ENCODE measurements around the gene NUP42. TPM values are rescaled to one million over a fixed set of nuclear protein-coding genes. Genes with fewer than 3 reads are reported as not detected.

Gene NUP42
- total RNA-seq, 3 donors from 2014 or later: 29.4 to 46.4 (median 34.1) TPM

Other genes with a start within 250 kb of the NUP42 start
- 10 to 100 TPM; 43.8 to 64.6 (median 50.4) TPM for gene HYCC1, start 167.9 kb upstream of the NUP42 start, total RNA-seq
- gene KLHL7, start 76.3 kb upstream of the NUP42 start, total RNA-seq: 10 to 100 TPM; 28.5 to 39.2 (median 29.0) TPM
- 100 to 1,000 TPM in 2 of 3 donors, 10 to 100 TPM in 1; 86.9 to 460 (median 335) TPM for gene GPNMB, start 64.7 kb downstream of the NUP42 start, total RNA-seq
- gene MALSU1, start 117.3 kb downstream of the NUP42 start, total RNA-seq: 10 to 100 TPM; 40.3 to 48.4 (median 45.0) TPM

All from breast epithelium (tissue), 3 donors.